Measurements from ENCODE around the gene NUMBL.

Gene NUMBL

GRCh38 chr19:40704491-40705361, 14.3 kb upstream of the NUMBL start:
- DNase-seq (ENCODE audit: insufficient read length, low spot score), result no peak
- FAIRE-seq, result no peak
- TF ChIP-seq POLR2AphosphoS5 (IDR thresholded peaks at IDR 0.05; ENCODE audit: low read depth, low read length) (no peak), PAX5 (IDR thresholded peaks at IDR 0.05; ENCODE audit: insufficient read depth, low read length, severe bottlenecking) (no peak), POU2F2 (IDR thresholded peaks at IDR 0.05; ENCODE audit: low read depth, low read length) (no peak), POLR2A (IDR thresholded peaks at IDR 0.05; ENCODE audit: low read depth, low read length) (no peak), SPI1 (IDR thresholded peaks at IDR 0.05; ENCODE audit: low read depth, low read length) (no peak), TAF1 (IDR thresholded peaks at IDR 0.05; ENCODE audit: low read depth, low read length) (no peak)

DNA sequence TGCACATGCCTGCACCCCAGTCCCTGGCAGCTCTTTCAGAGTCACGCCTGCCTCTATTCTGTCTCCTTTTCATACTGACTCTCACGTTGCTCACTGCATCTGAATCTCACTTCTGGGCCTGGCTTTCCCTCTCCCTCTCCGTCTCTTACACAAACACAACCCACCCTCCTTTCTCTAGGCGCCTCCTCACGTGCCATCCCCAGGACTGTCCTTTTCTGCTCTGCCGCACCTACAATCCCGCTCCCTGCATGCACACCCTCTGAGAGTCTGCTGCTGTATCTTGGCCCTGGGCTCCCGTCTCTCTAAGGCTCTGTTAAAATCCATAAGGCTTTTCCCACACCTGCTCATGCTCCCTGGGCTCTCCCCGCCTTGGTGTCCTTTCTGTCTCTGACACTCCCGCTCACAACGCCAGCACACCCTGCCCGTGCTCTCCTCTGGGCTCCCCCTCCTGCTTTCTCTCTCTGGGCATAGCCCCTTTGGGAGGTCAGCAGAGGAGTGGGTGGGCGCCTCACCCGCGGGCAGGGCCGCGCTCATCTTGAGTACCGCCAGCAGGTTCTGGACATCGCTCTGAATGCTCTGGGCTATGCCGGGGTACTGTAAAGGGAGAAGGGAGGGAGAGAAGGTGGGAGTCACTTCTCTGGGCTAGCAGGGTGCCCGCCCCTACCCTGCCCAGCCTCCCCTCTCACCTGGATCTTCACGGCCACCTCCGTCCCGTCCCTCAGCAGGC, 12.7 kb upstream of the NUMBL start:
- FAIRE-seq (no peak), DNase-seq (ENCODE audit: insufficient read length, low spot score) (no peak)
- TF ChIP-seq POLR2A (IDR thresholded peaks at IDR 0.05; ENCODE audit: low read depth, low read length) (no peak), TAF1 (IDR thresholded peaks at IDR 0.05; ENCODE audit: low read depth, low read length) (no peak), POU2F2 (IDR thresholded peaks at IDR 0.05; ENCODE audit: low read depth, low read length) (no peak), SPI1 (IDR thresholded peaks at IDR 0.05; ENCODE audit: low read depth, low read length) (no peak), PAX5 (IDR thresholded peaks at IDR 0.05; ENCODE audit: insufficient read depth, low read length, severe bottlenecking) (no peak), POLR2AphosphoS5 (IDR thresholded peaks at IDR 0.05; ENCODE audit: low read depth, low read length) (no peak)

GRCh38 chr19:40702337-40703012, 12.0 kb upstream of the NUMBL start:
- TF ChIP-seq POLR2A (IDR thresholded peaks at IDR 0.05; ENCODE audit: low read depth, low read length), result no peak
- no peak for TF ChIP-seq POU2F2 (IDR thresholded peaks at IDR 0.05; ENCODE audit: low read depth, low read length)
- no peak for TF ChIP-seq POLR2AphosphoS5 (IDR thresholded peaks at IDR 0.05; ENCODE audit: low read depth, low read length)
- TF ChIP-seq PAX5 (IDR thresholded peaks at IDR 0.05; ENCODE audit: insufficient read depth, low read length, severe bottlenecking), result no peak
- TF ChIP-seq SPI1 (IDR thresholded peaks at IDR 0.05; ENCODE audit: low read depth, low read length), result no peak
- no peak for TF ChIP-seq TAF1 (IDR thresholded peaks at IDR 0.05; ENCODE audit: low read depth, low read length)
- FAIRE-seq (no peak), DNase-seq (ENCODE audit: insufficient read length, low spot score) (no peak)

GRCh38 chr19:40701758-40702157, 11.3 kb upstream of the NUMBL start:
- no peak for DNase-seq (ENCODE audit: insufficient read length, low spot score)
- FAIRE-seq, result no peak
- no peak for TF ChIP-seq PAX5 (IDR thresholded peaks at IDR 0.05; ENCODE audit: insufficient read depth, low read length, severe bottlenecking)
- no peak for TF ChIP-seq TAF1 (IDR thresholded peaks at IDR 0.05; ENCODE audit: low read depth, low read length)
- no peak for TF ChIP-seq SPI1 (IDR thresholded peaks at IDR 0.05; ENCODE audit: low read depth, low read length)
- TF ChIP-seq POU2F2 (IDR thresholded peaks at IDR 0.05; ENCODE audit: low read depth, low read length), result no peak

DNA sequence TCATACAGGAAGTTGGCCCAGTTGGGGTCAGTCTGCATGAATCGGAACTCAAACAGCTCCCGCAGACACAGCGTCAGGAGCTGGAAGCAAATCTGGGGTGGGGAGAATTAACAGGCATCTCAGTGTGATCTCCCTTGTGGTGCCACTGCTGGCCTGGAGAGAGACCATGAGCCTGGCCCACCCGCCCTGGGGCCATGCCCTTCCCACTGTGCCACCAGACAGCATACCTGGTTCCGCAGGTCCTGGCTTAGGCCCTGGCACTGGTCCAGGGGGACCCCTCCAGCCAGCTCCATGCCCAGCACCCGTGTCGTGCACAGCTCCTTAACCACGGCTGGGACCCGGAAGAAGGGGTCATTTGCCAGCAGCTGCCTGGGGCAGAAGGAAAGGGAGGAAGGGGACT, 9.6 kb upstream of the NUMBL start:
- TF ChIP-seq POLR2A (IDR thresholded peaks at IDR 0.05; ENCODE audit: low read depth, low read length) (no peak), POU2F2 (IDR thresholded peaks at IDR 0.05; ENCODE audit: low read depth, low read length) (no peak), PAX5 (IDR thresholded peaks at IDR 0.05; ENCODE audit: insufficient read depth, low read length, severe bottlenecking) (no peak), POLR2AphosphoS5 (IDR thresholded peaks at IDR 0.05; ENCODE audit: low read depth, low read length) (no peak), SPI1 (IDR thresholded peaks at IDR 0.05; ENCODE audit: low read depth, low read length) (no peak), TAF1 (IDR thresholded peaks at IDR 0.05; ENCODE audit: low read depth, low read length) (no peak)
- FAIRE-seq, result no peak
- no peak for DNase-seq (ENCODE audit: insufficient read length, low spot score)

- TF ChIP-seq POU2F2 (IDR thresholded peaks at IDR 0.05; ENCODE audit: low read depth, low read length) (no peak), POLR2AphosphoS5 (IDR thresholded peaks at IDR 0.05; ENCODE audit: low read depth, low read length) (no peak), PAX5 (IDR thresholded peaks at IDR 0.05; ENCODE audit: insufficient read depth, low read length, severe bottlenecking) (no peak), TAF1 (IDR thresholded peaks at IDR 0.05; ENCODE audit: low read depth, low read length) (no peak), SPI1 (IDR thresholded peaks at IDR 0.05; ENCODE audit: low read depth, low read length) (no peak), POLR2A (IDR thresholded peaks at IDR 0.05; ENCODE audit: low read depth, low read length) (no peak)
- FAIRE-seq (no peak), DNase-seq (ENCODE audit: insufficient read length, low spot score) (no peak)
These were observed 6.6 kb upstream of the NUMBL start for GRCh38 chr19:40697007-40697406.

- FAIRE-seq, result no peak
- no peak for DNase-seq (ENCODE audit: insufficient read length, low spot score)
- TF ChIP-seq POU2F2 (IDR thresholded peaks at IDR 0.05; ENCODE audit: low read depth, low read length) (no peak), TAF1 (IDR thresholded peaks at IDR 0.05; ENCODE audit: low read depth, low read length) (no peak), POLR2AphosphoS5 (IDR thresholded peaks at IDR 0.05; ENCODE audit: low read depth, low read length) (no peak), POLR2A (IDR thresholded peaks at IDR 0.05; ENCODE audit: low read depth, low read length) (no peak), SPI1 (IDR thresholded peaks at IDR 0.05; ENCODE audit: low read depth, low read length) (no peak), PAX5 (IDR thresholded peaks at IDR 0.05; ENCODE audit: insufficient read depth, low read length, severe bottlenecking) (no peak)
These were observed 5.4 kb upstream of the NUMBL start for GRCh38 chr19:40695881-40696280.

GRCh38 chr19:40693896-40694295, 3.4 kb upstream of the NUMBL start:
- DNase-seq (ENCODE audit: insufficient read length, low spot score) (no peak), FAIRE-seq (no peak)

More at GRCh38 chr19:40693896-40694295, 3.4 kb upstream of the NUMBL start:
- TF ChIP-seq TAF1 (IDR thresholded peaks at IDR 0.05; ENCODE audit: low read depth, low read length) (no peak), POU2F2 (IDR thresholded peaks at IDR 0.05; ENCODE audit: low read depth, low read length) (no peak), PAX5 (IDR thresholded peaks at IDR 0.05; ENCODE audit: insufficient read depth, low read length, severe bottlenecking) (no peak), POLR2AphosphoS5 (IDR thresholded peaks at IDR 0.05; ENCODE audit: low read depth, low read length) (no peak), POLR2A (IDR thresholded peaks at IDR 0.05; ENCODE audit: low read depth, low read length) (no peak)

Measured in GM12891 (cell line).